Glutamatergic neuron (in vitro differentiated cells): Measurements from ENCODE around the gene NR2F1-AS1. TPM values are rescaled to one million over a fixed set of nuclear protein-coding genes. Genes with fewer than 3 reads are reported as not detected.

ENCODE experiments used
- DNase-seq: peaks from one replicate; pipeline ENCODE4 v3.0.0; 2022
- H3K27ac Mint-ChIP-seq: one replicate; pipeline ENCODE4 v1.8.0; 2020; ENCODE audit warnings: mild to moderate bottlenecking, mixed read lengths, inconsistent platforms; ENCODE audit not compliant: unreplicated experiment
- H3K27me3 Mint-ChIP-seq: one replicate; pipeline ENCODE4 v1.8.0; 2020; ENCODE audit warnings: mild to moderate bottlenecking, moderate library complexity, mixed read lengths, inconsistent platforms; ENCODE audit not compliant: unreplicated experiment
- H3K36me3 Mint-ChIP-seq: one replicate; pipeline ENCODE4 v1.8.0; 2020; ENCODE audit warnings: mild to moderate bottlenecking, mixed read lengths, inconsistent platforms; ENCODE audit not compliant: unreplicated experiment
- H3K4me1 Mint-ChIP-seq: one replicate; pipeline ENCODE4 v1.8.0; 2020; ENCODE audit warnings: mild to moderate bottlenecking, low read depth, mixed read lengths, inconsistent platforms; ENCODE audit not compliant: unreplicated experiment
- H3K4me3 Mint-ChIP-seq: one replicate; pipeline ENCODE4 v1.8.0; 2020; ENCODE audit warnings: mild to moderate bottlenecking, mixed read lengths, inconsistent platforms; ENCODE audit not compliant: unreplicated experiment
- H3K9me3 Mint-ChIP-seq: one replicate; pipeline ENCODE4 v1.8.0; 2020; ENCODE audit warnings: mild to moderate bottlenecking, moderate library complexity, mixed read lengths, inconsistent platforms; ENCODE audit not compliant: unreplicated experiment
- CTCF ChIP-seq: fragments of 200-600 bp; sonication (generic); IDR thresholded peaks from one replicate; pipeline ENCODE4 v1.5.0; 2021; ENCODE audit not compliant: partially characterized antibody, unreplicated experiment
- total RNA-seq: library from RNA; stranded (reverse); fragmentation: NEBNext Ultra II Directional; extraction: Animal tissue kit (Norgen Biotek cat#: 25700); gene quantifications from one replicate; pipeline ENCODE4 v1.2.1, GENCODE V29; 2021; ENCODE audit not compliant: unreplicated experiment

The NR2F1-AS1 gene
- total RNA-seq, 1 donor from 2014 or later = 0.39 TPM

GRCh38 chr5:93574491-93575305 lies 6.3 kb downstream of the NR2F1-AS1 start:
- peaks cover 48% of the 10 kb centered on the region for H3K27me3 Mint-ChIP-seq
- H3K4me1 Mint-ChIP-seq = peaks cover 9% of the 10 kb centered on the region
- H3K27ac Mint-ChIP-seq = no peak overlapping the region
- no peak for DNase-seq
- H3K36me3 Mint-ChIP-seq = no peaks in the 10 kb centered on the region
- peaks cover 23% of the 10 kb centered on the region for H3K9me3 Mint-ChIP-seq
- no peak overlapping the region for H3K4me3 Mint-ChIP-seq
- TF ChIP-seq CTCF = no peak

GRCh38 chr5:93573354-93574351 lies 7.4 kb downstream of the NR2F1-AS1 start:
- Mint-ChIP-seq H3K27ac (no peak overlapping the region), H3K27me3 (peaks cover 50% of the 10 kb centered on the region), H3K4me3 (peak overlapping the region; percentile 68), H3K36me3 (no peaks in the 10 kb centered on the region), H3K9me3 (peaks cover 23% of the 10 kb centered on the region), H3K4me1 (peaks cover 9% of the 10 kb centered on the region)
- TF ChIP-seq CTCF = no peak
- DNase-seq = no peak

- Mint-ChIP-seq H3K4me3 (peak overlapping the region; percentile 68), H3K27ac (no peak overlapping the region), H3K36me3 (no peaks in the 10 kb centered on the region), H3K4me1 (peaks cover 9% of the 10 kb centered on the region), H3K9me3 (peaks cover 22% of the 10 kb centered on the region), H3K27me3 (peaks cover 45% of the 10 kb centered on the region)
- peak; percentile 64 for DNase-seq
- TF ChIP-seq CTCF = no peak
Observed at GRCh38 chr5:93572608-93573353, 8.2 kb downstream of the NR2F1-AS1 start.

- peak; percentile 28 for DNase-seq
- Mint-ChIP-seq H3K4me3 (peak overlapping the region; percentile 68), H3K36me3 (no peaks in the 10 kb centered on the region), H3K27ac (no peak overlapping the region), H3K27me3 (peaks cover 39% of the 10 kb centered on the region), H3K9me3 (peaks cover 19% of the 10 kb centered on the region), H3K4me1 (peaks cover 9% of the 10 kb centered on the region)
- TF ChIP-seq CTCF = no peak
Observed at GRCh38 chr5:93572101-93572607, 8.9 kb downstream of the NR2F1-AS1 start.
